Activated T-cell treated with anti-CD3 and anti-CD28 coated beads for 4 hours (primary cell): Measurements from ENCODE around the gene ZBTB8OS.
"Not testable (repeated sequence)": the region's sequence is repeated elsewhere in the genome, so short reads cannot be mapped to it uniquely, and the experiment has no call there.

Source experiments
- DNase-seq: peaks from one replicate; pipeline ENCODE4 v3.0.0-alpha.2; 2020

Gene ZBTB8OS

GRCh38 chr1:32647308-32648134 is 2.8 kb downstream of the ZBTB8OS start:
- DNase-seq: no peak

DNA sequence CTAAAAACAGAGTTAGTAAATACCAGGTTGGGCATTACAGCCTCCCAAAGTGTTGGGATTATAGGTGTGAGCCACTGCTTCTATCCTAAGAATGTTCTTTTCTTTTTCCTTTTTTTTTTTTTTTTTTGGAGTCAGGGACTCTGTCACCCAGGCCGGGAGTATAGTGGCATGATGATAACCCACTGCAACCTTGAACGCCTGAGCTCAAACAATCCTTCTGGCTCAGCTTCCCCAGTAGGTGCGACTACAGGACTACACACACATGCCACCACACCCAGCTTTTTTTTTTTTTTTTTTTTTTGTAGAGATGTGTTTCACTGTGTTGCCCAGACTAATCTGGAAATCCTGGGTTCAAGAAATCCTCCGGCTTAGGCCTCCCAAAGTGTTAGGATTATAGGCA is 5.9 kb downstream of the ZBTB8OS start:
- DNase-seq: no peak

GRCh38 chr1:32642292-32642827 is 8.0 kb downstream of the ZBTB8OS start:
- DNase-seq: not testable (repeated sequence)

DNA sequence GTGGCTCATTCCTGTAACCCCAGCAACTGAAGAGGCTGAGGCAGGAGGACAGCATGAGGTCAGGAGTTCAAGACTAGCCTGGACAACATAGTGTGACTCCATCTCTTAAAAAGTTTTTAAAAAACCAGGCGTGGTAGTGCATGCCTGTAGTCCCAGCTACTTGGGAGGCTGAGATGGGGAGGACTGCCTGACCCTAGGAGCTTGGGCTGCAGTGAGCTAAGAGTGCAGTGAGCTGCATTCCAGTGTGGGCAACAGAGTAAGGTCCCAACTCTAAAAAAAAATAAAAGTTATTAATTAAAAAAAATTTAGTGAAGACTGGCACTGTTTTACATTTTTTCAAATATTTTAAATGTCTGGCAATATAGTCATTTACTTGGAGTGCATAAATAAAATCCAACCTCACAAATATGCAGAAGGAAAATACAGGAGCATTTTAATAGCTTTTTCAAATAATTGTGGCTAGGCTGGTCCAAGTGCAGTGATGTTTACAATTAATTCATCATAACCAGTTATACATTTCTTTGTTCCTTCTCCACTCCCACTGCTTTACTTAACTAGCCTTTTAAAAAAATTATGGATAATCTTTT is 10.8 kb downstream of the ZBTB8OS start:
- DNase-seq: no peak

DNA sequence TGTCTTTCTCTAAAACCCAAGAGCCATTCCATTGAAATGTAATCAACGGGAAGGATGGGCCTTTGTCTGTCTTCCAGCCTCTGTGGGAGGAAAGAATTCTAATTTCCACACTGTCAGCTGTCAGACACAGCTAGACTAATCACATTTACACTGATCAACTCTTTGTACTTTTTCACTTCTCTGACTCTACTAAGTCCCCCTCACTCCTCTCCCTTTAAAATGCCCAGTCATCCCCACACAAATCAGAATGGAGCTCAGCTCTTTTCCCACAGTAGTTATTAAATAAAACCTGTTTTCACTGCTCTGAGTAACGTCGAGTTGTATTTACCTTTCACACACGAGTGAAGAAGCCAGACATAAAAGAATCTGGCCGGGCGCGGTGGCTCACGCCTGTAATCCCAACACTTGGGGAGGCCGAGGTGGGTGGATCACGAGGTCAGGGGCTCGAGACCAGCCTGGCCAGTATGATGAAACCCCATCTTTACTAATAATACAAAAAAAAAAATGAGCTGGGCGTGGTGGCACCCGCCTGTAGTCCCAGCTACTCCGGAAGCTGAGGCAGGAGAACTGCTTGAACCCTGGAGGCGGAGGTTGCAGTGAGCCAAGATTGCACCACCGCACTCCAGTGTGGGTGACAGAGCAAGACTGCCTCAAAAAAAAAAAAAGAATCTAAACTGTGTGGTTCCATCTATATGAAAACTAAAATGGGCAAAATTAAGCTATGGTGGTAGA is 13.3 kb downstream of the ZBTB8OS start:
- no peak for DNase-seq

DNA sequence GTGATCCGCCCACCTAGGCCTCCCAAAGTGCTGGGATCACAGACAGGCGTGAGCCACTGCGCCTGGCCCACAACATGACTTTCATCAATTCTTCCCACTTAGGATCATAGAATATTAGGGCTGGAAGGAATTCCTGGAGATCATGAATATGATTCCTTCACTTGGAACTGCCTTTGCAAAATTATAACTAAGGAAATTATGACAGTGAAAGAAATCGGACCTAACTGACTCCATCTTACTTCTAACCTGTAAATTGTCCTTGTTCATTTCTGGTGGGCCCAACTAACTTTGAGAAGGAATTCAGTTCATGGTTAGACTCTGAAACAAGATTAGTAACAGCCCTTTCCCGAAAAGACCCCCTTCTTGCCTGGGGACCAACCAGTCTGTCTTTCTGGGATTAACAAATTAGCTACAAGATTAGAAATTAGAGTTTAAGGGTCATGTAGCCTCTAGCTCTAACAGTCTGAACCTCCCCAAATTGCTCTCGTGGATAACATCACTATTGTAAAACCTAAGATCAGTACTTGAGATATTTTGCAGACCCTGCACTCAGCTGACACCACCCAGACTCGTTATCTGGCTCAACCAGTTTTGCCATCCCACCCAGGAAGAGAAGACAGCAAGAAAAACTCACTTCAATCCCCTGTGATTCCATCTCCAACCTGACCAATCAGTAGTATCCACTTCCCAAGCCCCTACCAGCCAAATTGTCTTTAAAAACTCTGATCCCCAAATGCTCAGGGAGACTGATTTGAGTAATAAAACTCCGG is 14.7 kb downstream of the ZBTB8OS start:
- DNase-seq: no peak

DNA sequence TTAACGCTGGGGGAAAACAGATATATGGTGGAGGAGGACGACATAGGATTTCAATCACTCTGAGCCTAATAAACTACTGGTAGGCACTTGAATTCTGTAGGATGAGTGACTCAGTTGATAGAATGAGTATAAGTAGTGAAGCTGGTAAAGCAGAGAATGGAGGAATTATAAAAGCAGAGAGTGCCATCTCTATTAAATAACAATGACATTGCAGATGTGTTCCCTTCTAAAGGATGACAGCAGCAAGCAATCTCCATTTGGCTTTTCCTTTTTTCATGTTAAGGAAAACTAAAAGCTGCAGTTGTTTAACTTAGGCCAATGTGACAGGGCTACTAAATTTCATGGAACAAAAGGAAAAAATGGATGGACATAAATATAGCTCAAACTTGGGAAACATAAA is 17.5 kb downstream of the ZBTB8OS start:
- no peak for DNase-seq

- DNase-seq: not testable (repeated sequence)
Observed at GRCh38 chr1:32630173-32630572, 20.2 kb downstream of the ZBTB8OS start.

- no peak for DNase-seq
Observed at GRCh38 chr1:32627596-32628162, 22.7 kb downstream of the ZBTB8OS start.

- no peak for DNase-seq
Observed at GRCh38 chr1:32626176-32626575, 24.2 kb downstream of the ZBTB8OS start.

GRCh38 chr1:32623775-32624174 is 26.6 kb downstream of the ZBTB8OS start:
- DNase-seq: peak; percentile 14

GRCh38 chr1:32622806-32623681 is 27.3 kb downstream of the ZBTB8OS start:
- no peak for DNase-seq

- DNase-seq: no peak
Observed at GRCh38 chr1:32622205-32622604, 28.1 kb downstream of the ZBTB8OS start.

DNA sequence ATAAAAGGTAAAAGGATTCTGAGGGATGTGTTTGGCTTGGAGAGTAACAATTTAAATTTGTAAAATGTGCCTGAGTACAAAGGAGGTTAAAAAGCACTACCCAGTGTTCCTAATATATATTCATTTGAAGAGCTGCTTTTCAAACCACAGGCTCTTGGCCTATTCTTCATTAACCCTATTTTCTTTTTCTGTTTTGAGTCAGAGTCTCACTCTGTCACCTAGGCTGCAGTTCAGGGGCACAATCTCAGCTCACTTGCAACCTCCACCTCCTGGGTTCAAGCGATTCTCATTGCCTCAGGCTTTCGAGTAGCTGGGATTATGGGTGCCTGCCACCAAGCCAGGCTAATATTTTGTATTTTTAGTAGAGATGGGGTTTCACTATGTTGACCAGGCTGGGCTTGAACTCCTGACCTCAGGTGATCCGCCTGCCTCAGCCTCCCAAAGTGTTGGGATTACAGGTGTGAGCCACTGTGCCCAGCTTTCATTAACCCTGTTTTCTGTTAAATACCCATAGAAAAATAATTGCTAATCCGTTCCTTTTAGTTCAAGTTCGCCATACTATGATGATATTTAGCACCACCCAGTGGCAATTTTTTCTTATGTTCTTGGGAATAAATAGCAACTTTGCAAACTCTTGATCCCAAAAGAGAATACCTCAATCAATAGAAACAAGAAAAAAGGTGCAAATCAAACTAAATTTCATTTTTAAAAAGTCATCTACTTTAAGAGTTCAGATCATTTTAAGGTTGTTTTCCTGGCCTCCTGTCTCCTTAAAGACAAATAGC is 30.5 kb downstream of the ZBTB8OS start:
- no peak for DNase-seq

DNA sequence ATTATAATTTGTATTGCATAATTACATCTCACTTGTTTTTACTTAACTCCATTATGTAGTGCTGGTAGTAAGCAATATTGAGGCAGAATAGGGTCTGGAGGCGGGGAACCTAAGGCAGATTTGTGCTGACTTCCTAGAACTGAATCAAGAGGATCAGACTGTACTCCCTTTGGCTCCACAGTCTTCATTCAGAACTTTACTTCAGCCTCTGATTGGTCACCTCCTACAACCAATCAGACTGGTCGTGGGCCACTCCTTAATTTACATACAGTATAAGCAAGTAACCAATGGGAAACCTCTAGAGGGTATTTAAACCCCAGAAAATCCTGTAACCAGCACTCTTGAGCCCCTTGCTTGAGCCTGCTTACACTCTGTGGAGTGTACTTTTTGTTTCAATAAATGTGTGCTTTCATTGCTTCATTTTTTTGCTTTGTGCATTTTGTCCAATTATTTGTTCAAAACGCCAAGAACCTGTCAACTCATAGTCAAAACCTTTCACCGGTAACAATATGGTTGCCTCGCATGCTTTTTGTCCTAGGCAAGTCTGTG is 31.6 kb downstream of the ZBTB8OS start:
- no peak for DNase-seq

DNA sequence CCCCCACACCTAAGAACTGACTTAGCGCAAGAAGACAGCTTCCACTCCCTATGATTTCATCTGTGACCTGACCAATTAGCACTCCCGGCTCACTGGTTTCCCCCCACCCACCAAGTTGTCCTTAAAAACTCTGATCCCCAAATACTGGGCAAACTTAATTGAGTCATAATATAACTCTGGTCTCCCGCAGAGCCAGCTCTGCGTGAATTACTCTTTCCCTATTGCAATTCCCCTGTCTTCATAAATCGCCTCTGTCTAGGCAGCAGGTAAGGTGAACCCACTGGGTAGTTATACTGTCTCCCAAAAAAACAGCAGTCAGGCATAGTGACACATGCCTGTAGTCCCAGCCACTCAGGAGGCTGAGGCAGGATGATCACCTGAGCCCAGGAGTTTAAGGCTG is 36.9 kb downstream of the ZBTB8OS start:
- no peak for DNase-seq

DNA sequence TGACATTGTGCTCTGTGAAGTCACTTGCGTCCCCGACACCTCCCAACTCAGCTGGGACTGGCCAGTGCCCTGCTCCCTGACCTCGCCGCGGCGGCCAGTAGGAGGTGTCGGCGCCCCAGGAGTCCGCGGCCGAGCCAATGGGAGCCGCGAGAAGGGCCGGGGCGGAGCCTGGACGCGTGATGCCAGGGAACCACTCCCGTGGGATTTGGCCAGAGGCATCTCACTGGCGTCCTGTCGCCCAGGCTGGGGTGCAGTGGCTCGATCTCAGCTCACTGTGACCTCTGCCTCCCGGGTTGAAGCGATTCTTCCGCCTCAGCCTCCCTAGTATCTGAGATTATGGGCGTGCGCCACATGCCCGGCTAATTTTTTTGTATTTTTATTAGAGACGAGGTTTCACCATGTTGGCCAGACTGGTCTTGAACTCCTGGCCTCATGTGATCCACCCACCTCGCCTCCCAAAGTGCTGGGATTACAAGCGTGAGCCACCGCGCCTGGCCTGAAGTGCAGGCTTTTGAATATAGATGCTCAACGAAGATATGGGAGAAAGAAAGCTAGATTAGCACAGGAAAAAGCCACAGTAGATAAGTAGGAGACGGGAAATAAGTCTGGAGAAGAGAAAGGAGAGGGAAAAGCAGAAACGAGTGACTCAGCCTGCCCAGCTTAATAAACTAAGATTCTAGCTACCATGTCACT is 38.0 kb downstream of the ZBTB8OS start:
- DNase-seq: no peak

- DNase-seq: no peak
Observed at GRCh38 chr1:32611859-32612188, 38.5 kb downstream of the ZBTB8OS start.

DNA sequence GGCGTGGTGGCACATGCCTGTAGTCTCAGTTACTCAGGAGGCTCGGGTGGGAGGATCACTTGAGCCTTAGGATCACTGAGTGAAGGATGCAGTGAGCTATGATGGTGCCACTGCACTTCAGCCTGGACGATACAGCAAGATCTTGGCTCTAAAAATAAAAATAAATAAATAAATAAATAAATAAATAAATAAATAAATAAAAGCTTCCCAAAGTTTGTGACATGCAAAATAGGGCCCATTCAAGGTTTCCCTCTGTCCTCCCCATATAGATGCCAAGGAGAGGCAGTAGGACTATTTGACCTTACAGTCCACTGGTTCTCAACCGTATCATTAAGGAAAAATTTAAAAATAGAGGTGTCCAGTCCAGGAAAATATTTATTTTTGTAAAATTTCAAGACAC is 41.2 kb downstream of the ZBTB8OS start:
- no peak for DNase-seq
